HuH-7.5 (cell line): Measurements from ENCODE around the gene PTCD1.
A peak's percentile ranks its signal among the peaks of the same experiment; 100 is the strongest.
"Not testable (repeated sequence)": the region's sequence is repeated elsewhere in the genome, so short reads cannot be mapped to it uniquely, and the experiment has no call there.

Experiments
- DNase-seq: peaks from one replicate; pipeline ENCODE4 v3.0.0; 2011; ENCODE audit warnings: low spot score

The PTCD1 gene

GRCh38 chr7:99451936-99452335 lies 13.3 kb upstream of the PTCD1 start:
- no peak for DNase-seq

DNA sequence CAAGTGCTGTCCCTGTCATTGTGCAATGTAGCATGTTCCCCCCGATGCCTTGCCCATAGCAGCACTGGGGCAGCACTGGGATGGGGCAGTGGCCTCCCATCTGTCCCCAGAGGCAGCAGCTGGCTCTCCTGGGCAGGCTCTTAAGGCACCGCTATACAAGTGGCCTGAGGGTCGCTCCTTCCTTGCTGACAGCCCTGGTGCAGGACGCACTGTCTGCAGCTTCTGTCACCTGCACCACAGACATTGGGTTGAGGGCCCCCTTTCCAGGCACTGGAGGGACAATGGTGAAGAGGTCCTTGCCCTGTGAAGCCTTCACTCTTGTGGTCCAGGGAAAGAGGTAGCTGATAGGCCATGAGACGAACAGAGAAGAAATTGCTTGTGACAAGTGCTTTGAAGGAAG lies 10.7 kb upstream of the PTCD1 start:
- DNase-seq = no peak

- no peak for DNase-seq
Measured at GRCh38 chr7:99448855-99449254, 10.3 kb upstream of the PTCD1 start.

DNA sequence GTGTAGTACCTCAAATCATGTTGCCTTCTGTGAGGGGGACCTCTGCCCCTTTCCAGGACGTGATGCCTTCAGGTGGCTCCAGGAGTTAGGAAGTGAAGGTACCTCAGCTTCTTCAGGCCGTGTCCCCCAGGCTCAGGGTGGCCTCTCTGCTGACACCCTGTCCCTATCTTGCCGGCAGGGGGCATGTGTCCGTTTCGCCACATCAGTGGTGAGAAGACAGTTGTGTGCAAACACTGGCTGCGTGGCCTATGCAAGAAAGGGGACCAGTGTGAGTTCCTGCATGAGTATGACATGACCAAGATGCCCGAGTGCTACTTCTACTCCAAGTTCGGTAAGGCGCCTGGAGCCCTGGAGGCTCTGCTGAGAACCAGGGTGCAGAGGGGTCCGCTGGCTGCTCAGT lies 9.3 kb upstream of the PTCD1 start:
- DNase-seq = peak; percentile 70

- DNase-seq = no peak
Measured at GRCh38 chr7:99446096-99446495, 7.5 kb upstream of the PTCD1 start.

GRCh38 chr7:99440195-99440594 lies 1.6 kb upstream of the PTCD1 start:
- no peak for DNase-seq

GRCh38 chr7:99437946-99438572 lies 539 bp downstream of the PTCD1 start:
- DNase-seq = no peak

DNA sequence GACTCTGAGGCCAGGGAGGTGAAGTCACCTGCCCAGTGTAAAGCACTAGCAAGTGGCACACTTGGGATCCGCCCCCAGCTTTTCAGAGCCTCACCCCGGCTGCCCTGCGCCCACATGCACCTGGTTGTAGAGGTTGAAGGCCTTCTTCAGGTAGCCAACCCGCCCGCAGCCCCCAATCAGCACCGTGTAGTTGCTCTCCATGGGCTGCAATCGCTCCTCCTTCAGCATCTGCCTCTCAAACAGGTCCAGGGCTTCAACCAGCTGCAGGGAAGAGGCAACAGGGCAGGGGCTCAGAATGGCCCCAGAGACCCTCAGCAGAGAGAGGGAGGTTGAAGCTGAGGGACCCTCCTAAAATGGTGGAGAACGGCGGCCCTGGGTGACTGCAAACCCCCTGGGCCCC lies 5.4 kb downstream of the PTCD1 start:
- no peak for DNase-seq

DNA sequence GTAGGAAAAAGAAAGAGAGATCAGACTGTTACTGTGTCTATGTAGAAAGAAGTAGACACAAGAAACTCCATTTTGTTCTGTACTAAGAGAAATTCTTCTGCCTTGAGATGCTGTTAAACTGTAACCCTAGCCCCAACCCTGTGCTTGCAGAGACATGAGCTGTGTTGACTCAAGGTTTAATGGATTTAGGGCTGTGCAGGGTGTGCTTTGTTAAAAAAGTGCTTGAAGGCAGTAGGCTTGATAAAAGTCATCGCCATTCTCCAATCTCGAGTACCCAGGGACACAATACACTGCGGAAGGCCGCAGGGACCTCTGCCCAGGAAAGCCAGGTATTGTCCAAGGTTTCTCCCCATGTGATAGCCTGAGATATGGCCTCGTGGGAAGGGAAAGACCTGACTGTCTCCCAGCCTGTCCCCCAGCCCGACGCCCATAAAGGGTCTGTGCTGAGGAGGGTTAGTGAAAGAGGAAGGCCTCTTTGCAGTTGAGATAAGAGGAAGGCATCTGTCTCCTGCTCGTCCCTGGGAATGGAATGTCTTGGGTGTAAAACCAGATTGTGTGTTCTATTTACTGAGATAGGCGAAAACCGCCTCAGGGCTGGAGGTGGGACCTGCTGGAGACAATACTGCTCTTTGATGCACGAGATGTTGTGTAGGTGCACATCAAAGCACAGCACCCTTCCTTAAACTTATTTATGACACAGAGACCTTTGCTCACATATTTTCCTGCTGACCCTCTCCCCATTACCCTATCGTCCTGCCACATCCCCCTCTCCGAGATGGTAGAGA lies 6.7 kb downstream of the PTCD1 start:
- not testable (repeated sequence) for DNase-seq

- DNase-seq = no peak
Measured at GRCh38 chr7:99429756-99430155, 8.8 kb downstream of the PTCD1 start.

- DNase-seq = no peak
Measured at GRCh38 chr7:99428972-99429566, 9.5 kb downstream of the PTCD1 start.

DNA sequence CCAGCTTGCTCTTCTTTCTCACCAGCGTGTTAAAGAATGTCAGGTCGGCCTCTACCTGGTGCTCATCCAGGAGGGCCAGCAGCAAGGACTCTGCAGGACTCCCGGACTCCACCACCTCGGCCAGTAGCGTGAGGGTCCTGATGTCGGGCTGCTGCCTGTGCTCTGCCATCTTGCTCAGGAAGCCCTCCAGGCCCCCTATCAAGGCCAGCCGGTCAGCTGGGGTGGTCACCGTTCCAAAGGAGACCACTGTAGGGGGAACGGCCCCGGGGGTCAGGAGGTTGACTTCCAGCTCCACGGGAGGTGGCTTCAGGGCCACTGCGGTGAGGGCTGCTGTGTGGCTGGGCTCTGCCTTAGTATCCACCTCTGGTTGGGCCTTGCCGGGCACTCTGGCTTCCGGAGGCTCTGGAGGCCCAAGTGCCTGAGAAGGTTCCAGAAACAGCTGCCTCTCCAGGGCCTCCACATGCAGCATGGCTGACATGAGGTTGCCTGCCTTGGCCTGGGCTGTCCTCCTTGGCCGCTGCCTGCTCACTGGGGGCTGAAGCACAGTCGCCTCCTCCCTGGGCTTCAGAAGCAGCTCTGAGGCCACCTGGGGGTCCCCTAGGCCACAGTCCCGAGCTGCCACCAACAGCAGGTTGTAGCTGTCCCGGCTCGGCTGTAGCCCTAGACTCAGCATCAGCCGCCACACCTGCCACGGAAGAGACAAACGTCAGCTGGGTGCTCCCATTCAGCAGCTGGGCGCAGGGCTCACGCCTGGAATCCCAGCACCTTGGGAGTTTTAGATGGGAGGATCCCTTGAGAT lies 13.5 kb downstream of the PTCD1 start:
- no peak for DNase-seq

- DNase-seq = no peak
Measured at GRCh38 chr7:99422625-99423024, 16.0 kb downstream of the PTCD1 start.

DNA sequence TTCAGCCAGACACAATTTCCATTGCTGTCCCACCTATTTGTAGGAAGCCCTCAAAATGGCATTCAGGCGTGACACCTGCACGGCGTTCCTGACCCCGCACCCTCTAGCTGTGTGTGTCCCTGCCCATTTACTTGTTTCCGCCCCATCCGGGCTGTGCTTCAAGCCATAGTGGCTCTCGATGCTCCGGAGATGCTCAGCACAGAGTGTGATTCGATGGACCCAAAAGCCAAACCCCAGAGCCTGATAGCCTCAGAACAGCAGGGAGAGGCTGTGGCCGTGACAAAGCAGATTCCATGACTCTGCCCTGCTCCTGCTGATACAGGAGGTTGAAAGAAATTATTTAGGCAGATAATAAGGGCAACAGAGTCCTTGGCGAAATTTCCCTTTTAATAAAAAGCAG lies 16.4 kb downstream of the PTCD1 start:
- DNase-seq = no peak

DNA sequence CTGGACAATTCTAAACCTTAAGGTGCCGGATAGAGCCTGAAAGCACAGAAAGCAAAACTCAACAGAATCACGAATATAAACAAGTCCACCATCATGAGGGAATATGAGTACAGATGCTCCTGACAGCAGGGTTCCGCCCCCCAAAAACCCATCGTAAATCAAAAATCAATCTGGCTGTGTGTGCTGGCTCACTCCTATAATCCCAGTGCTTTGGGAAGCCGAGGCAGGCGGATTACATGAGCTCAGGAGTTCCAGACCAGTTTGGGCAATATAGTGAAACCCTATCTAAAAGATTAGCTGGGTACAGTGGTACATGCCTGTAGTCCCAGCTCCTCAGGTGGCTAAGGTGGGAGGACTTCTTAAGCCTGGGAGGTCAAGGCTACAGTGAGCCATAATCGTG lies 17.6 kb downstream of the PTCD1 start:
- no peak for DNase-seq

- DNase-seq = no peak
Measured at GRCh38 chr7:99420213-99420612, 18.4 kb downstream of the PTCD1 start.

DNA sequence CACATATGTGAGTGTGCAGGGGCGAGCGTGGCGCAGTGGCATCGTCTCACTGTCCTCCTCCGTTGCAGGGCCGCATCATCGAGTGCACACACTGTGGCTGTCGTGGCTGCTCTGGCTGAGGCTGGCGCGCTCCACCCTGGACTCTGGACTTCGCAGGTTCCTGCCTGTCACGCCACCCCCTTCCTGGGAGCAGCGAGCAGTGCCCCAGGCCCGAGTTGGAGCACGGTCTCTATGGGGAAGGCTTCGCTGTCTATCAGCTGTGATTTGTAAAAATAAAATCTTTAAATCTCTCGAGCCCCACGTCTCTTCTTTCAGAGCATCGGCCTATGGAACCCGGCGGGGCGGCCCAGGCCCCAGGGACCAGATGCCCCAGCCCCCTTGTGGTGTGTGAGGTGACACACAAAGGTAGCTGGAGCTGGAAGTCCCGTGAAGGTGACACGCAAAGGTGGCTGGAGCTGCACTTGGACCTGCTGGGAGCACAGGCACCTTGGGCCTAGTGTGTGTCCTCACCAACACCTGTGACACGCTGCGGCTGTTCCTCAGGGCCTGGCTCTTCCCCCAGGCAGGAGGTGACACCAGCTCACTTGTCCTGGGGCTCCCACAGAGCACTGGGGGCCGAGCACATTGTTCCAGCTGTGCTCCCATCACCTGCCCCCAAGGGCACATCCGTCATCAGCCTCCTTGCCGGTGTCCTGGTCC lies 19.1 kb downstream of the PTCD1 start:
- DNase-seq = no peak

DNA sequence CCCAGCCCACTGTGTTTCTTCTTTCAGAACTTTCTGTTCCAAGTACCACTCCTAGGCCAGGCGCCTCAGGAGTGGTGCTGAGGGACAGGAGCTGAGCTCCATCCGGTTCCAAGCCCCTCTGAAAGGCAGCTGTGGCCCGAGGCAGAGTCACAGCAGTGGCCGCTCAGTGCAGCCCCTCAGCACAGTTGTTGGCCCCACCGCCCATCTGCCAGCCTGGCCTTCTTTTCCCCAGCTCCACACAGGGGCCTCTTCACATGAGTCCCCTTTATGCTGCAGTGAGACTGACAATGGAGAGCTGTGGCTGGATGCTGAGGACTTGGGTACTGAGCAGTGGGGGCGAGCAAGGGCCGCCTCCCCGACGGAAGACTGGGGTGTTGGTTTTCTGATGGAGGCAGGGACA lies 20.3 kb downstream of the PTCD1 start:
- DNase-seq = no peak

GRCh38 chr7:99415513-99416127 lies 23.0 kb downstream of the PTCD1 start:
- DNase-seq = not testable (repeated sequence)

- DNase-seq = no peak
Measured at GRCh38 chr7:99410635-99411034, 28.0 kb downstream of the PTCD1 start.

GRCh38 chr7:99409806-99410205 lies 28.8 kb downstream of the PTCD1 start:
- no peak for DNase-seq

DNA sequence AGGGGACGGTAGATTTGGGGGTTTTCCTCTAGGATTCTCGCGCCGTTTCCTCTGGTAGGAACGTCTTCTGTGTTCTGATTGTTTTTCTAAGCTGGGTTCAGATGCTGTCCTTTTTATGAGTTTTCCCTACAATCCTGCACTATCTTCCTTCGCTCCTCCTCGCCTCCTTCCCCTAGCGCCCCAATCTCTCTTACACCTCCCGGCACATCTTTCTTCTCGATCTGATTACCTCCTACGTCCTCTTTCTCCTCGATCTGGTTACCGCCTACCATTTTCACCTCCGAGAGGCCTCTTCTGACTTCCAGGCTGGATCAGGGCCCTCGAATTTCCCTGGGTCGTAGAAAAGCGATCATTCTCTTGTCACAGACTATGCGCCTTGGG lies 29.4 kb downstream of the PTCD1 start:
- no peak for DNase-seq
